ENCODE data around the gene PALMD.

Gene PALMD

GRCh38 chr1:99645699-99646531, at the start of gene PALMD:
TSS of gene PALMD (plus strand) at chr1:99646113. CDS start at chr1:99646318, 205 bp downstream.
- H3K4me3 ChIP-seq (ENCODE audit: low read depth, low read length), result no peak within 1 kb of the TSS
- peak; percentile 11 for DNase-seq (ENCODE audit: low read depth)
- no peak for TF ChIP-seq CTCF (IDR thresholded peaks at IDR 0.05; ENCODE audit: insufficient read depth, low read depth, low read length, missing control alignments)

GRCh38 chr1:99598738-99599411, 47.0 kb upstream of the PALMD start:
- H3K4me3 ChIP-seq (ENCODE audit: low read depth, low read length), result no peak overlapping the region
- no peak for TF ChIP-seq CTCF (IDR thresholded peaks at IDR 0.05; ENCODE audit: insufficient read depth, low read depth, low read length, missing control alignments)
- peak; percentile 4 for DNase-seq (ENCODE audit: low read depth)

- no peak for DNase-seq (ENCODE audit: low read depth)
- no peak overlapping the region for H3K4me3 ChIP-seq (ENCODE audit: low read depth, low read length)
- no peak for TF ChIP-seq CTCF (IDR thresholded peaks at IDR 0.05; ENCODE audit: insufficient read depth, low read depth, low read length, missing control alignments)
These were observed 46.2 kb upstream of the PALMD start for GRCh38 chr1:99599678-99600175.

- no peak for TF ChIP-seq CTCF (IDR thresholded peaks at IDR 0.05; ENCODE audit: insufficient read depth, low read depth, low read length, missing control alignments)
- no peak overlapping the region for H3K4me3 ChIP-seq (ENCODE audit: low read depth, low read length)
- no peak for DNase-seq (ENCODE audit: low read depth)
These were observed 45.1 kb upstream of the PALMD start for GRCh38 chr1:99600782-99601181.

- DNase-seq (ENCODE audit: low read depth), result no peak
- TF ChIP-seq CTCF (IDR thresholded peaks at IDR 0.05; ENCODE audit: insufficient read depth, low read depth, low read length, missing control alignments), result no peak
These were observed 44.7 kb upstream of the PALMD start for GRCh38 chr1:99601208-99601607.

GRCh38 chr1:99601709-99602403, 44.1 kb upstream of the PALMD start:
- no peak overlapping the region for H3K4me3 ChIP-seq (ENCODE audit: low read depth, low read length)
- no peak for TF ChIP-seq CTCF (IDR thresholded peaks at IDR 0.05; ENCODE audit: insufficient read depth, low read depth, low read length, missing control alignments)
- no peak for DNase-seq (ENCODE audit: low read depth)

More at GRCh38 chr1:99601208-99601607, 44.7 kb upstream of the PALMD start:
- no peak overlapping the region for H3K4me3 ChIP-seq (ENCODE audit: low read depth, low read length)
